GM19099 (cell line): Measurements from ENCODE around the gene PTPRN2.

Experiments
- POLR2A ChIP-seq: IDR thresholded peaks from 3 replicates; pipeline ENCODE4 v1.6.1; 2011; ENCODE audit warnings: low read depth; ENCODE audit not compliant: insufficient read length; ENCODE audit errors: extremely low read depth

The PTPRN2 gene

DNA sequence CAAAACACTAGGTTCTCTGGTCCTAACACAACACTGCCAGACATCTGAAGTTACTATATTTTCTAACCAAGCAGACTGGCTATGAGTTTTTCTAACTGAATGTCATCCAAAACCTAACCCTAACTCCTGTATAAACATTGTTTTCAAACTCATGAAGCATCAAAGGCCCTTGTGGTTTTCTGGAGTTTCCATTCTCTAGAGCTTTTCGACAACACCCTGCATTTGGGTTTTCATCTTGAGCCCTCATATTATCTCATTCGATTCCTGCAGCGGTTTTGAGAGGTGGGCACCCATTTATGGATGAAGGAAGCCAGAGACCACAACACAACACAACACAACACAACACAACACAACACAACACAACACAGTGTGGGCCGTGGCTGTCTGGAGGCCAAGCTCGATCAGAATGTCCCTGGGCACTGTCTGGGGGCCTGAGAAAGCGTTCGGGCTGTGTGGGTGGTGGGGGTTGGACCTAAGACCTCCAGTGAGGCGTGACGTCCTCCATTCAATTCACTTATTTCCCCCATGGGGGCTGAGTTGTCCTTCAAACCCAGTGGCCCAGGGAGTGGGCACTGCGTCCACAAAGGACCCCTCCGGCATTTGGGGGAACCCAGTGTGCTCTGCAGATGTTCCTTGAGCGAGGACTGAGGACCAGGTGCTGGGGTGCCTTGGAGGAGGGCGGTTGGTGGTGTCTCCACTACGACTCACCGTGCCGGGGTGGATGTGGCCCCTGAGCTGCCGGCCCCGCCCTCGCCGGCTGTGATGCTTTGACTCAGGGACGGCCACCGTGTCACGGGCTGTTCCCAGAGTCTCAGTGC lies 760.4 kb downstream of the PTPRN2 start:
- no peak for TF ChIP-seq POLR2A

DNA sequence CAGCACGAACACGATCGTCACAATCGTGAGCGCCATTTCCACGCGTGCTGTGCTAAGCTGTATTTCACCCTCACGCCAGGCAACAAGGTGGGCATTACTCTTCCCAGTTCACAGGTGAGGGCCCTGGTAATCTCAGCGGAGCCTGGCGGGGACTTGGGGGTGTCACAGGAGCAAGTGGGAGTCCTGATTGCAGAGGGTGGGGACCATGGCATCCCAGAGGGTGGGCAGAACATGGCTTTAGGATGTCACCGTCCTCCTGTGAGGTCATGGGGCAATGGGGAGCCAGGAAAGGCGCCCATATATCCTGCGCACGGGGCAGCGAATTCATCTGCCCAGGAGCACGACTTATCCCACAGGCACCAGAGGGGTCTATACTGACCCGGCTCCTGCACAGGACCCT lies 761.1 kb downstream of the PTPRN2 start:
- TF ChIP-seq POLR2A, result no peak

DNA sequence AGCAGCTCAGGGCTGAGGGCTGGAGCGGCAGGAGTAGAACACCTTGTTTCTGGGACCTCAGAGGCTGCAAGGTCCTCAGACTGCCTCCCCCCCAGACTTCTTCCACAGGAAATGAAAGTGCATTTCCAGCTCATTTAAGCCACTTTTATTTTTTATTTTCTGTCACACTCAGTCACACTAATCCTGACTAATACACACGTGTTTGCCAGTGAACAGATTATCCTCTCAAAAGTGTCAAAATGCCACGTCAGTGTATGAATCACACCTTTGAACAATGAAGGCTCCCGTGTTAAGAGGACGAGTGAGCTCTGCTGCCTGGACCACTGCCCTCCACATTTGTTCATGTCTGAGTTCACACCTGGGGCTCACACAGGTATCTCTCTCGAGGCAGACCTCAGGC lies 762.3 kb downstream of the PTPRN2 start:
- TF ChIP-seq POLR2A, result no peak

DNA sequence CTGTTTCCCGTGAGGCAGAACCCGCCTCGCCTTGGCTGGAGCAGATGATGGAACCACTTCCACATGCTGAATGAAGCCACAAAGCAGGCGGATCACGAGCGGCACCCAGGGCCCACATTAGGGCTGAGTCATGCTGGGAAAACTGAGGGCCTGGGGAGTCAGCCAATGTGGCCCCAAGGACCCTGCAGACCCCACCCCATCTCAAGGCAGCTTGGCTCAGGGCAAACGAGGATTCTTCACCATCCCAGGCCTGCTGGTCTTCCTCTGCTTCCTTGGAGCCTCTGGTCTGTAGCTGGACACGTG lies 762.9 kb downstream of the PTPRN2 start:
- no peak for TF ChIP-seq POLR2A

DNA sequence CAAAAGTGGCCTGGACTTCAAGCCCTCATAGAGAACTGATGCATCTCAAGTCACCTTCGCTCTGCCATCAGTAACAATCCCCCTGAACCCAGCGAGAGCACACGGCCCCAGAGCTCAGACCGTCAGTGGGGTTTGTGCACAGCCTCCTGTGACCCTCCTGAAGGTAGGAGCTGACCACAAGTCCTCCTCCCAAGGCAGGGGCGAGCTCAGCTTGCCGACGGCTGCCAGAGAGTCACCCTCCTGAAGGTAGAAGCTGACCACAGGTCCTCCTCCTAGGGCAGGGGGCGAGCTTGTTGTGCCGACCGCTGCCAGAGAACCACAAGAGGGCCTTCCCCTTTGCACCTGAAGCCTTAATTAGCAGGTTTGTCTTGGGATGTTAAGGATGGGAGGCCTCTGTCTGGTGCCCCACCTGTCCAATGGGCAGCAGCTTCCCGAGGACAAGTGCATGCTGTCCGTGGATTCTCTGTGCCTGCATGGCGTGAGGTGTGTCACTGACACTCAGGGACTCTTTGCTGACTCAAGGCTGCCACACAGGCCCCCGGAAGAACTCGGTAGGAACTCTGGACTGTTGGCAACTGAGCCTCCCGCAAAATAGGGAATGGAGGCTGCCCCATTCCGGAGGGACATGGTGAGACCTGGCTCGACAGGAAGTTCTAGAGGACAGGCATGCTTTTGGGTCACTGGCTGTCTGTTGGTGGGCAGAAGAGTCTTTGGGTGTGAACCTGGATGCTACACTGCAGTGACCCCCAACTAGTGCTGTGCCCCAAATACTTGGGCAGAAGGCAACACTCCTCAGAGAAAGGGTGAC lies 763.4 kb downstream of the PTPRN2 start:
- no peak for TF ChIP-seq POLR2A

DNA sequence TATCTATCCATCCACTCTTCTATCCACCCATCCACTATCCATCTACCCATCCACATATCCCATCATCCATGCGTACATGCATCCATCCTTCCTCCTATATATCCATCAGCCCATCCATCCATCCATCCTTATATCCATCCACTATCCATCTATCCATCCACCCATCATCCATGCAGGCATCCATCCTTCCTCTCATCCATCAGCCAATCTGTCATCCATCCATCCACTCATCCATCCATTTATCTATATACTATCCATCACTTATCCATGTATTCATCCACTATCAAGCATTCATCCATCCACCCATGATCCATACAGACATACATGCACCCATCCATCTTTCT lies 765.0 kb downstream of the PTPRN2 start:
- TF ChIP-seq POLR2A, result no peak

DNA sequence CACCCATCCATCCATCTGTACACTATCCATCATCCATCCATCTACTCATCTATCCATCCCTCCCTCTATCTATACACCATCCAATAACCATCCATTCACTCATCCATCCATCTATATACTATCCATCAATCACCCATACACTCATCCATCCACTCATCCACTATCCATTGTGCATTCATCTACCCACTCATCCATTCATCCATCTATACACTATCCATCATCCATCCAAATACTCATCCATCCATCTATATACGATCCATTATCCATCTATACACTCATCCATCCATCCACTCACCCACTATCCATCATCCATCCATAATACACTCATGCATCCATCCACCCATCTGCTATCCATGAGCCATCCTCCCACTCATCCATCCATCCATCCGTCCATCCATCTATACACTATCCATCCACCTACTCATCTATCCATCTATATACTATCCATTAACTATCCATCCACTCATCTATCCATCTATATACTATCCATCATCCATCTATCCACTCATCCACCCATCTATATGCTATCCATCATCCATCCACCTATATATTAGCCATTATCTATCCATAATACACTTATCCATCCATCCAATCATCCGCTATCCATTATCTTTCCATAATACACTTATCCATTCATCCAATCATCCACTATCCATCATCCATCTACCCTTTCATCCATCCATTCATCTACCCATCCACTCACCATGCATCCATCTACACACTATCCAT lies 765.5 kb downstream of the PTPRN2 start:
- no peak for TF ChIP-seq POLR2A

DNA sequence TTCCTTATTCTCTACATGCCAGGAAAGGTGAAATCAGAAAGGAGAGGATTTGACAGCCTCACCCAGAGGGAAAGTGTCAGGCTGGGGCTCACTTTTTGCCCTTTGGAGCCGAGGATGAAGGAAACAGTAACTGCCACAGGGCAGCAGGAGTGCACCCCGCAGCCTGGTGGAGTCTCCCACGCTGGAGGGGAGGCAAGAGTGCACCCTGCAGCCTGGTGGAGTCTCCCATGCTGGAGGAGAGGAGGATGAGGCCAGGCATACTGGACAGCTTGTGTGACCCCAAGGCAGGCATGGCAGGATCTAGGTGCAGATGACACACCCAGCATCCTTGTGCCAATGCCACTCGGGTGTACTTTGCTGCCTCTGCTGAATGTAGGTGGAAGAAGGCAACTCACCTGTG lies 766.8 kb downstream of the PTPRN2 start:
- TF ChIP-seq POLR2A, result no peak

DNA sequence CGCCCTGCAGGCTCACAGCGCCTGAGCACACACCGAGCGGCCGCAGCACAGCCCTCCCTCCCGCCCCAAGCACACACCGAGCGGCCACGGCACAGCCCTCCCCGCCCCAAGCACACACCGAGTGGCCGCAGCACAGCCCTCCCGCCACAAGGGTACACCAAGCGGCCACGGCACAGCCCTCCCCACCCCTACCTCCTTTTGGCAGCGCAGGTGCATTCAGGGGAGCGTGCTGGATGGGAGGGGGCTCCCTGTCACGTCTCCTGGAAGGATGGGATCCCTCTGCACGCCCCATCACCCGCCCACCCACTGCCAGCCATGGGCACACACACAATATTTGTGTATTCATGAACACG lies 768.2 kb downstream of the PTPRN2 start:
- no peak for TF ChIP-seq POLR2A

DNA sequence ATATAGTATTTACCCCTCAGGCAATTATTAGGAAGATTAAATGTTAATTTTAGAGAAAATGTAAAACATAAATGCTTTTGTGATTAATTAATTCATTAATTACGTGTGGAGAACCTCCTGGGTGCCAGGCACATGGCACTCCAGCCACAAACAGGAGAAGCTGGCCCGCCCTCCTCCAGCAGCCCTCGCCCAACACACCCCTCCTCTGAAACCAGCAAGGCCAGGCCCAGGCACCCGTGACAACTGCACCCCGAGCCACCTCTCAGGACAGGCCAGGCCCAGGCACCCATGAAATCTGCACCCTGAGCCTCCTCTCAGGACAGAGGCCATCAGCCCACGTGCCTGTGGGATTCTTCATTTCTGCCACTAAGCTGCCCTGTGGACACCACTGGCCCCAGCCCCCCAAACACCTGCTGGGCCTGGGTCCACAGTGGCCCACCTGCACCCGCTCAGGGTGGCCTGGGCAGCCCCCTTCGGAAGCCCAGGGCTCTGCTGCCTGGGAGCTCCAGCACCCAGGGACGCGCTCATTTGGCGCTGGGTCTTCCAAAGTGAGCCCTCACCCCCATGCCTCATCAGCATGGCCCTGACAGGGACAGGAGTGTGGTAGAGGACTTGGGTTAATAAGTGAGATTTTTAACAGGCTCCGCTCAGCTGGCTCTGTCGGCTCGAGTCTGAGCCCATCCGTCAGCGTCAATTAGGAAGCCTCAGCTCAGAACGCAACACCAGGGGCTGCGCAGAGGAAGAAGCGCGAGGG lies 768.7 kb downstream of the PTPRN2 start:
- TF ChIP-seq POLR2A, result no peak

DNA sequence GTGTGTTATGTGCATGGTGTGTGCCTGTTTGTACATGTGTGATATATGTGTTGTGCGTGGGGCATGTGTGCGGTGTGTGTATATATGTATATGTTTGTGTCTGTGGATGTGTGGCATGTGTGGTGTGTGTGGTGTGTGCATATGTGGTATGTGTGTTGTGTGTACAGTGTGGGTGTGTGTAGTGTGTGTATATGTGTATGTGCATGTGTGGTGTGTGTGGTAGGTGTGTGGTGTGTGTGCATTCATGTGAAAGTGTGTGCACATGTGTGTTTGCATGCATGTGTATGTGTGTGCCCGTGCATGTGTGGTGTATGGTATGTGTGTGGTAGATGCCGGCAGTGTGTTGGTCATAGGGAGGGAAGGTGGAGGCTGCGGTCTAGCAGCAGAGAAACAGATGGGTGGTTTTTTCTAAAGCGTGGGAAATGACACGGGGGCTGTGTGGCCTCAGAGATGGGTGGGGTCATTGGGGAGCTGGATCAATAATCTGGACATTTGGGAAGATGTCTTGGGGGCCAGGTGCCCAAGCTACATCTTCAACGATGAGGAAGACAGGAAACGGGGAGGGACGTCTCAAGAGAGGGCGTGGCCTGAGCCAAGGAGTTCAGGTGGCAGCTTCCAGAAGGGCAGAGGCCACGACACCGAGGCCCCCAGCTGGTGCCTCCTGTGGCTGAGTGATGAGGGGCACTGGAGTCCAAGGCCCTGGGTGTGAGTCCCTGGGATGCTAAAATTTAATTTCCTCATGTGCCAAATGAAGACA lies 769.5 kb downstream of the PTPRN2 start:
- no peak for TF ChIP-seq POLR2A

DNA sequence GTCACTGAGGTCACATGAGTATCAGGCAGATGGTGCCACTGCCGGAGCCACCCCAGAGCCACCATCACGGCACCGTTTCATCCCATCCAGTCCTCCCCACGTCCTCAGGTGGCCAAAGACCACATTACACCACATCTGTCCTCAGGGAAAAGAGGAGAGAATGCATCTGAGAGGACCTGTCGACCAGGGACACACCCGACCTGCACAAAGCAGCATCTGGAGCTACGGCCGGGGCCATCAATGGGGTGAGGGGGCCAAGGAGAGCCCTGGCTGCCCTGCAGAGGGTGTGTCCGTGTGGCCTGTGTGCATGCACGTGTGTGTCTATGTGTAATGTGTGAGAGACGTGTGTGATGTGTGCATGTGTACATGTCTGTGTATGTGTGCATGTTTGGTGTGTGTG lies 770.2 kb downstream of the PTPRN2 start:
- TF ChIP-seq POLR2A, result no peak

DNA sequence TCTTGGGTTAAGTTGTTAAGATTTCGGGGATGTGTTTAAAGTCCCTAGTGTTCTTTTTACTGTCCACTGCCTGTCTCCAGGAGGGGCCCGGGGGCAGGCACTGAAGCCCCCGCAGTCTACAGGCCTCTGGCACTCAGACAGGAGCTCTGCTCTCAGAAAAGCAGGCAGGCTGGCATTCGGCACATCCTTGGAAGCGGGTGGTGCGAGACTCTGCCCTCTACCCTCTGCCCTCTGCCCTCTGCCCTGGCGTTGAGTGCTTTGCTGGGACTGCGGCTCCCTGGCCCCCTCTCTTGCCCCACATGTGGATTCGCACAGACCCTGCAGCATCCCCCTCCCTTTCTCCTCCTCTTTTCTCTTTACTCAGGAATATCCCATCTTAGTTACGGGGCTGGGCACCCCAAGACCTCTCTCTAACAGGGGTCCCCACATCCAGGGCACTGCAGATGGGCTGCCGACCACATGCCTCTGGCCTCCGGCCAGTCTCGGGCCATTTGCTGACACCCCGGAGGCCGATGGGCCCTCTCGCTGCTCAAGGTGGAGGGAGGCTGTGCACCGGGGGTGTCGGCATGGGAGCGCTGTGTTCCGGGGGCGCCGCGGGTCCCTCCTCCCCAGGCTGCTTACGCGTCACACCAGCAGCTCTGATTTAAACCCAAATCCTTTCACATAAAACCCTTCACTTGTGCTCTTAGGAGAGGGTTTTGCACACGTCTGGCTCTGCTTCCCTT lies 770.9 kb downstream of the PTPRN2 start:
- TF ChIP-seq POLR2A, result no peak

DNA sequence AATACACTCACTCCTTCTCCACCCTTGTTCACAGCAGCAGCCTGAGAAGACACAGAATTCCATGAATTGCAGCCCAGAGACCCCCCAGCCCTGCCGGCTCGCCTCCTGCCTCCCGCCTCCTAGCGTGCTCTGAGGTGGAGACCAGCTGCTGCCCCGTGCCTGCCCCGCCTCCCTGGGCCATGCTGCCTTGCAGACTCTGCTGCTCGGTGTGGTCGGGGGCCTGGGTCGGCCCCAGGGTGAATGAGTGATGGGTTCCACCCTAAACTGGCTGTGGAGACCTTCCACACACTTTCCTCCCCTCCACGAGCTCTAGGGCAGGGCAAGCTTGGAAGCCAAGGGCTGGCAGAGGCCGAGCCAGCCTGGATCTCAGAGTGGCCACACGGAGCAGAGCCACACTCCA lies 771.5 kb downstream of the PTPRN2 start:
- TF ChIP-seq POLR2A, result no peak

DNA sequence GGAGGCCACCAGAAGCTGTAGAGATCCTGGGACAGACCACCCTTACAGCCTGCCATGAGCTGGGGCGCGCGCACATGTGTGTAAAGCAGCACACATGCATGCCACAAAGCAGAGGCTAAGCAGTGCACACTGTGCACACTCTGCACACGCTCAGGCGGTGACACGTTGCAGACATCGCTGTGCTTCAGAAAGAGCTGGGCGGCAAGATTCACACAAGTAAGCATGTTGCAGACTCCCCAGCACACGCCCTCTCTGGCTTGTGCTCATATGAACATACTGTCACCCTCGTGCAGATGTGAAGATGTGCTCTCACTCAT lies 772.0 kb downstream of the PTPRN2 start:
- TF ChIP-seq POLR2A, result no peak
